HAP-1 (cell line): Measurements from ENCODE around the gene SCIN.

Experiments
- DNase-seq, 2 experiments: peaks; one replicate each; pipeline ENCODE4 v3.0.0-alpha.2; 2016 to 2020; ENCODE audit warnings: low spot score in 2 of 2
- H3K27me3 ChIP-seq: fragments of 250-450 bp; sonication (Bioruptor Pico); 2 replicates; pipeline ENCODE4 v1.5.1; 2020; ENCODE audit warnings: low read depth, mild to moderate bottlenecking, moderate library complexity
- H3K36me3 ChIP-seq: fragments of 250-450 bp; sonication (Bioruptor Pico); replicated peaks from 2 replicates; pipeline ENCODE4 v1.5.1; 2020; ENCODE audit warnings: mild to moderate bottlenecking
- H3K4me1 ChIP-seq: fragments of 250-450 bp; sonication (Bioruptor Pico); 2 replicates; pipeline ENCODE4 v1.5.1; 2020; ENCODE audit warnings: mild to moderate bottlenecking
- H3K4me3 ChIP-seq: fragments of 250-450 bp; sonication (Bioruptor Pico); 2 replicates; pipeline ENCODE4 v1.5.1; 2020; ENCODE audit warnings: mild to moderate bottlenecking, moderate library complexity
- H3K9me3 ChIP-seq: fragments of 250-450 bp; sonication (Bioruptor Pico); 2 replicates; pipeline ENCODE4 v1.5.1; 2020; ENCODE audit warnings: mild to moderate bottlenecking, moderate library complexity
- in situ Hi-C: fragments of 300-500 bp; cut with MboI; formaldehyde crosslinking; loops from 3 replicates; pipeline ENCODE4 v1.14.3; 2020; ENCODE audit warnings: low sequenced_read_pairs, inconsistent platforms, mixed read lengths

Gene SCIN

DNA sequence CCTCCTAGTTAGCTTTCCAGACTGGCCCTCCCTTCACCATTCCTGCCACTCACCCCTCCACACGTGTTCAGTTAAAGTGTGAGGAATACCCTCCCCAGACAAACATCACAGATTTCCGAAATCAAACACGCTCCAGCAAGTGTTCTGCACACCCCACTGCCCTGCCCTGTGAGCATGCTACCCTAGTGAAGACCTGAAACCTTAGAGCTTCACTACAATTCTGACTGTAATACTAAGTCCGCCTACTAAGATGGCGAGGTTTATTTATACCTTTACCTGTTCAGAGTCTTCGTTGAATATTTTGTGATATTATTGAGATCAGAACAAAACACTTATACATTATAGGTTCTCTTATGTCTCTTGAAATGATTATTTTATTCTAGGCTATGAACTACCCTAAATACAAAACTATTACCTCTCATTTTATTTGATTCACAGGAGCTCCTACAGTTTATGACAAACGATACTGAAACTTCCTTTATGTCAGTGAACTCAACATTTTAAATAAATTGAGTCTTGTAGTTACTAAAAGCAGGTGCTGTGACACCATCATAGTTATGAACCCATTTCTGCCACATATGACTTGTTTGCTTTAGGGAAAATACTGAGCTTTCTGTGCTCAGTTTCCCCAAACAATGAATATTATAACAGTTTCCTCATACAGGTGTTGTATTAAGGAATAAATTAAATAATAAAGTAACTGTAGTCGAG is 8.6 kb downstream of the SCIN start:
- Histone ChIP-seq H3K9me3 (no peaks in the 10 kb centered on the region), H3K4me1 (no peaks in the 10 kb centered on the region), H3K27me3 (no peaks in the 10 kb centered on the region), H3K4me3 (no peak overlapping the region), H3K36me3 (no peaks in the 10 kb centered on the region)
- no peak for DNase-seq
- in situ Hi-C loops, result no loop called here

DNA sequence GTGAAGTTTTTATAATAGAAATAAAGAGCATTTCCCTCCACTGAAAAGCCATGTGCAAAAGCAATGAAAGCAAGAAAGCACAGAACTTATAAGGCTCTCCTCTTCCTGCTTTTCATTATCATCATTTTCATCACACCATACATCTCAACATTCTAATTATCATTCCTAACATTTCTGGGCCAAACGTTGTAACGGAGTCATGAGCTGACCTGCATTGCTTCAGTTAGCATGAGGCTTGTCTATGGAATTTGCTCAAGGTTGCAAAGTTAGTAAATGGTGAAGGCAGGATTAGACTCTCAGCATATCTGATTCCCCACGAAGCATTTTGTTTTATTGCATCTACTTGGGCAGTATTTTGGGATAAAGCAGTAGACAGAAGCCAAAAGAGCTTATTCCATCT is 11.4 kb downstream of the SCIN start:
- no peak for DNase-seq
- Histone ChIP-seq H3K27me3 (no peaks in the 10 kb centered on the region), H3K9me3 (no peaks in the 10 kb centered on the region), H3K36me3 (no peaks in the 10 kb centered on the region), H3K4me1 (no peaks in the 10 kb centered on the region), H3K4me3 (no peak overlapping the region)
- in situ Hi-C loops, result no loop called here

DNA sequence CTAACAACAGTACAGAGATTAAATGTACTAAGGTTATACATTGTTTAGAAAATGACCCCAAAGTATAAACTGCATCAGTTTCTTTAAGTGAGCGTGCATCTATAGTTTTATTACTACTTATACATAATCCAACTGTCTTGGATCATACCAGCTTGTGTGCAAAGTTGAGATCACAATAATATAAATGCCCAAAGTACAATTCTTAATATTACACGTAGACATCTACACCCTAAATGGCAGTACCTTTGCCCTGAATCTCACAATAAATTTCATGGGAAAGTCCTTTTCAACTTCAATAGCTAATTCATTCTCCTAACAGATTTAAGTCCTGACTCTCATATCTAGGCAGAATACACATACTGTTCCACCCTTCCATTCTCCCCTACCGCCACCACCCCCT is 11.8 kb downstream of the SCIN start:
- H3K27me3 ChIP-seq, result no peaks in the 10 kb centered on the region
- no peaks in the 10 kb centered on the region for H3K4me1 ChIP-seq
- no peak overlapping the region for H3K4me3 ChIP-seq
- no peaks in the 10 kb centered on the region for H3K9me3 ChIP-seq
- H3K36me3 ChIP-seq, result no peaks in the 10 kb centered on the region
- in situ Hi-C loops, result no loop called here
- DNase-seq, result no peak

DNA sequence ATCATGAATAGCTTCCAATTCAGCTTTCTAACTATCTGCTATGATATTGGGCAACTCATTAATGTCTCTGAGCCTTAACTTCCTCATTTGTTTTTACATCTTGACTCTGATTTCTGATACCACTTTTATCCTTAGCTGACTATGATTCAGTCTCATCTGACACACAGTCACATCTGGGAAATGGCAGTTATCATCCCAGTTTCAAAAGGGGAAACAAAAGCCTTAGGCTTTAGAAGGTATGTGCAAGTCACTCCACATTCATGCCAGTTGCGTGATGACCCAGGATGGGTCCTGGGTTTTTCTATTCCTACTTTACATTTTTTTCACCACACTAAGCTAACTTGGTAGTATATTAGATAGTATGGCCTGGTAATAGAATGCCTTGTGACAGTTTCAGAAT is 12.7 kb downstream of the SCIN start:
- Histone ChIP-seq H3K27me3 (no peaks in the 10 kb centered on the region), H3K4me3 (no peak overlapping the region), H3K4me1 (no peaks in the 10 kb centered on the region), H3K9me3 (no peaks in the 10 kb centered on the region), H3K36me3 (no peaks in the 10 kb centered on the region)
- no peak for DNase-seq
- in situ Hi-C loops, result no loop called here

DNA sequence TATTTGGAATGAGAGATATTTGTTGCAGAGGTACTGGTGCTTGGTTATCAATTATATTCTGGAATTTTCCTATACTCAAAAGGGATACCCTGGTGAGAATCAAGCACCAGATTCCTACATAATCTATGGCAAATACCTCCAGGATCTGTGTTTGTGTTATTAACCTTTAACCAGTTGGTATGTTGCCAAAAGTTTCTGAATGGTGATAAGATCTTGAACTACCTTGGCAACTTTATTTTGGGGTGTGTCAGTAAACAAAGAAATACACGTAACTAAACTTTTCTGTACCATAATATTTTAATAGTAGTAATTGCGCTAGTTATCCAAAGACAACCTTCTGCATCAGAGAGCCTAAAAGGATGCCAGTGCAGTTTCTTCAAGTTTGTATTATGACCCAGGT is 13.4 kb downstream of the SCIN start:
- no peak for DNase-seq
- H3K4me1 ChIP-seq, result no peaks in the 10 kb centered on the region
- in situ Hi-C loops, result no loop called here

DNA sequence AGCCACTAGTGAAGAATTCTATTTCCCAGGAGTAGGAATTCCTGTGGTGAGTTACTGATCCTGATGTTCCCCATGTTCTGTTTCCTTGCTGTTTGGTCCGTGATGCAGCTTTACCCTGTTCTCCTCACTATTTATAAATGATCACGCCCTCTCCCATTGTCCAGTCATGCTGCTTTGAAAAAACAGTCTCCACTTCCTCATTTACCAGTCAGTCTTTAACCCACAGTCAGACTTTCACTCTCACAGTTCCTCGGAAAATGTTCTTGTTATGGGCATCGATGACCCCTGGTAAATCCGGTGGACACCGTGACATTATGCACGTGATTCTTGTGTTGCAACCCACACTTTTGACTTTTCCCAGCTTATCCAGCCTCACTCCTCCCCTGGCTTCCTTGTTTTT is 14.4 kb downstream of the SCIN start:
- H3K36me3 ChIP-seq, result no peaks in the 10 kb centered on the region
- no peak overlapping the region for H3K4me3 ChIP-seq
- no peaks in the 10 kb centered on the region for H3K9me3 ChIP-seq
- H3K27me3 ChIP-seq, result no peaks in the 10 kb centered on the region
- in situ Hi-C loops, result no loop called here
- H3K4me1 ChIP-seq, result no peaks in the 10 kb centered on the region
- no peak for DNase-seq

More for the DNA sequence above, 13.4 kb downstream of the SCIN start:
- Histone ChIP-seq H3K36me3 (no peaks in the 10 kb centered on the region), H3K4me3 (no peak overlapping the region), H3K9me3 (no peaks in the 10 kb centered on the region), H3K27me3 (no peaks in the 10 kb centered on the region)

DNA sequence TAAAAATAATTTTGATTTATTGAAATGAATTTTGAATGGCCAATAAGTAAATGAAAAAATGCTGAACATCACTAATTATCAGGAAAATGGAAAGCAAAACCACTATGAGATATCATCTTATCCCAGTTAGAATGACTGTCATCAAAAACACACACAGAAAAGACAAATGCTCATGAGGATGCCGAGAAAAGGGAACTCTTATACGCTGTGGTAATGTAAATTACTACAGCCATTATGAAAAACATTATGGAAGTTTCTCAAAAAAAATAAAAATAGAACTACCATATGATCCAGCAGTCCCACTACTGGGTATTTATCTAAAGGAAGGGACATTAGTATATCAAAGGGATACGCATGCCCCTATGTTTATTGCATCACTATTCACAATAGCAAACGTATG is 15.8 kb downstream of the SCIN start:
- no peak for DNase-seq
- no peaks in the 10 kb centered on the region for H3K9me3 ChIP-seq
- no peaks in the 10 kb centered on the region for H3K36me3 ChIP-seq
- H3K4me3 ChIP-seq, result no peak overlapping the region
- no peaks in the 10 kb centered on the region for H3K27me3 ChIP-seq
- H3K4me1 ChIP-seq, result no peaks in the 10 kb centered on the region
- in situ Hi-C loops, result no loop called here

DNA sequence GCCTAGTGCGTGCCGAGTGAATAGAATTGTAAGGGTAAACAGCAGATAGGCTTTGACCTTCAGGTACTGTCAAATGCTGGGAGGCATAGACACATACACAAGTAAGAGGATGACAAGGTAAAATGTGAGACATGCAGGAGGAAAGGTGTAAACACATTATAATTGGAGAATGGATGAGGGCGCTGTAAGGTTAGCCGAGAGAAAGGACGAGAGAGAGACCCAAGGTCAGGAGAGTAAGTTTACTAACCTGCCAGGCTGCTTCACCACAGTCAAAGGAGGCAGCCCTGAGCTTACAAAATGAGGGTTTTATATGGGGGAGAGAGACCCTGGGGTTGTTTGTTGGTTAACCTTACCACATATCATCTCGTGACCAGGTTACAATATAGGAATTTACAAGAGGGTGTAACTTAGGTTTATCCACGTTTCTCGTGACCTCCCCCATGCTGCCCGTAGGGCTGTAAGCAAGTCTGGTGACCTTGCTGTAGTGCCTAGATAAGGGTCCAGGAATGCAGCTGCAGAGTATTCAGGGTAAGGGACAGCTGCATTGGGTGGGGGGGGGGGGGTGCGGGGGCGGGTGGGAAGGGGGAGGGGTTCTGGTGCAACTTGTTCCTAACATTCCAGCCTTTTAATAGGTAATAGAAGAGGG is 17.9 kb downstream of the SCIN start:
- no peaks in the 10 kb centered on the region for H3K4me1 ChIP-seq
- H3K36me3 ChIP-seq, result no peaks in the 10 kb centered on the region
- in situ Hi-C loops, result no loop called here
- H3K4me3 ChIP-seq, result no peak overlapping the region
- no peaks in the 10 kb centered on the region for H3K9me3 ChIP-seq
- DNase-seq, result no peak
- H3K27me3 ChIP-seq, result no peaks in the 10 kb centered on the region

DNA sequence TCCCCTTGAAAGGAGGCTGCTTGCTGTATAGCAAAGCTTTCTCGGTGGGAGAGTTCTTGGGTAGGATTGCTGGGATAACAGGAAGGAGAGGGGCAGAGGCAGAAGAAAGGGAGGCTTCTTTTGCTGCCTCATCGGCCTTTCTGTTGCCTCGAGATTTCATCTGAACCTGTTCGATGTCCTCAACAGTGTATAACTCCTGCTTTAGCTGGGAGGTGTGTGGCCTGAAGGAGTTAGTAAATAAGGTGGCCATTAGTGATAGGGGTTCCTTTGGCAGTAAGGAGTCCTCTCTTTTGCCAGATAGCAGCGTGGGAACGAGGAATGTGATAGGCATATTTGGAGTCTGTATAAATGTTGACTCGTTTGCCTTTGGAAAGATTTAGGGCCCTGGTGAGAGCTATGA is 20.0 kb downstream of the SCIN start:
- Histone ChIP-seq H3K27me3 (no peaks in the 10 kb centered on the region), H3K4me3 (no peak overlapping the region), H3K9me3 (no peaks in the 10 kb centered on the region), H3K4me1 (no peaks in the 10 kb centered on the region), H3K36me3 (no peaks in the 10 kb centered on the region)
- no peak for DNase-seq
- in situ Hi-C loops, result no loop called here

DNA sequence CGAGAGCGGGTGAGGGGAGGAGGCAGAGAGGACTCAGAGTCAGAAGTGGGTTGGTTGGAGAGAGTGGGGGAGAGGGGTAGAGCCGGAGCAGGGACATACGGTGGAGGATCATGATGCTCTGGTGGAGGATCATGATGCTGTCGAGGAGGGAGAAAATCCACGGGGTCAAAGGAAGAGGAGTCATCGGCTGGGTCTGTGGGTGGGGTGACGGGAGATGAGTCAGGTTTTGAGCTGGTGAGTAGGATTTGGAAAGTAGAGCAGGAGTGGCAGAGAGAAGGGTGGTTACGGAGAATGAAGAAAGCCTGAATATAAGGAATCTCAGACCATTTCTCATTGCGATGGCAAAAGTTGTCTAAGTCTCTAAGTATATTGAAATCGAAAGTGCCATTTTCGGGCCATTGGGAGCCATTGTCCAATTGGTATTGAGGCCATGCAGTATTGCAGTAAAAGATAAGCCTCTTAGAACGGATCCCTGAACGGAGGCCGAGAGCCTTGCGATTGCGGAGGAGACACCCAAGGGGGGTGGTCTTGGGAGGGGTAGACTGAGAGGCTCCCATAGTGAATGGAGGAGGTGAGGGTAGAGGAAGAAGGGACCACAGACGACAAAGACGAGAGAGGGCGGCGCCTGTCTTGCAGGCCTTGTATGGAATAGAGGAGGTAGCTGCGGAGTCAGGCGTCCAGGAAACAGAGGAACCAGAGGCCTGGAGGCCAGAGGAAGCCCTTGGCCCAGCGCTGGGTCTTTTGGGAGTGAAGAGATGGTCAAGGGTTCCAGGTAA is 23.8 kb downstream of the SCIN start:
- no peaks in the 10 kb centered on the region for H3K9me3 ChIP-seq
- in situ Hi-C loops, result no loop called here
- H3K4me1 ChIP-seq, result no peaks in the 10 kb centered on the region
- H3K36me3 ChIP-seq, result no peaks in the 10 kb centered on the region
- H3K4me3 ChIP-seq, result no peak overlapping the region
- DNase-seq, result no peak
- H3K27me3 ChIP-seq, result no peaks in the 10 kb centered on the region

DNA sequence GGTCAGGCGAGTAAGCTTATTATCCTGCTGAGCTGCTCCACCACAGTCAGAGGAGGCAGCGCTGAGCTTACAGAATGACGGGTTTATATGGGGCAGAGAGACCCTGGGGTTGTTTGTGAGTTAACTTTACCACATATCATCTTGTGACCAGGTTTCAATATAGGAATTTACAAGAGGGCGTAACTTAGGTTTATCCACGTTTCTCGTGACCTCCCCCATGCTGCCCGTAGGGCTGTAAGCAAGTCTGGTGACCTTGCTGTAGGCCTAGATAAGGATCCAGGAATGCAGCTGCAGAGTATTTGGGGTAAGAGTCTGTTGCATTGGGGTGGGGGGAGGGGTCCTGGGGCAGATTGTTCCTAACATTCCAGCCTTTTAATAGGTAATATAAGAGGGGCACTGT is 24.6 kb downstream of the SCIN start:
- in situ Hi-C loops, result no loop called here

DNA sequence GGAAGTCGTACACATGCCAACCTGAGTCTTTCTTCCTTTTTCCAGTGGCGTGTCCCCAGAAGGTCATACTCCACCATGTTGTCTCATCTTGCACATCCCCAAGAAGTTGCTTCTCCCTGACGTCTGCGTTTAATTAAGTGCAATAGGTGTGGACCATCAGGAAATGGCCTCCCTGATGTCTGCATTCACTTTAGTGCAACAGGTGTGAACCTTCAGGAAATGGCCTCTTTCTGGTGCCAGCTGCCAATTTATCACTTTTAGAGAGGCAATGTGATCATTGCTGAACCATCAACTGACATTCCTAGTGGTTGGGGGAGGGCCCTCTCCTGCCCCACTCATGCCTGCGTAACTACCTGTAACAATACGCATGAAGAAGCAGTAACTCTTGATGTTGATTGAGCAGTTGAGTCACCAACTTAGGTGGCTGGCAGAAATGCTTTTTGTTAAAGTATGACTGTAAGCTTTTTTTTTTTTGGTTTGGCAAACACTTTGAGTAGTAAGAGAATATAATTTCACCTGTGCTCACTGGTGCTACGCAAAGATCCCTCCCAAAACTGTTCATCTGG is 25.8 kb downstream of the SCIN start:
- Histone ChIP-seq H3K4me1 (no peaks in the 10 kb centered on the region), H3K9me3 (no peaks in the 10 kb centered on the region; the same call in 1 of the 2 replicates), H3K4me3 (no peak overlapping the region), H3K27me3 (no peaks in the 10 kb centered on the region), H3K36me3 (no peaks in the 10 kb centered on the region)
- no peak for DNase-seq
- in situ Hi-C loops, result no loop called here

More for the DNA sequence above, 24.6 kb downstream of the SCIN start:
- Histone ChIP-seq H3K4me1 (no peaks in the 10 kb centered on the region), H3K4me3 (no peak overlapping the region), H3K27me3 (no peaks in the 10 kb centered on the region), H3K9me3 (no peaks in the 10 kb centered on the region), H3K36me3 (no peaks in the 10 kb centered on the region)
- no peak for DNase-seq

DNA sequence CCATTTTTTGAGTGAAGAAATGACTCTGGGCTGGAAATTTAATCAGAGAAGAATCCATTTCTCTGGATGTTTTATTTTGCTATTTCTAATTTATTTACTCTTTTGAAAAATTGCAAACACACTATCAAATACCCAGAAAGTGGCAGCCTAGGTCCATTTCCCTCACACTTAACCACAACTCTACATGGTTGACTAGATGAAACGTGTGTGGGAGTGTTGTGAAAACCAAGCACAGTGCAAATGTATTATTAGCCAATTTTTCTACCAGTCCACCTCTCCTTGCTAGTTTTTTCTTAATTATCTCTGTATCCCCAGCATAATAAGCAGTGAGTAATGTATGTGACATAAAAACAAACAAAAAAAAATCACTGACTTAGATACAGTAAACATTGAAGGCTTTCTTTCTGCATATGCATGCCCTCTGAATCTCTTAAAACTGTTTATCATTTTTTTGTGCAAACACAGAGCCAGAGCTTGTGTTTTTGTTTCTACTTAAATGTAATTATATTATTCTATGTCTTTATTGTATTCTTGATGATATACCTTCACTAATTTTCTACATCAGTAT is 30.9 kb downstream of the SCIN start:
- no peak for DNase-seq
- H3K27me3 ChIP-seq, result no peaks in the 10 kb centered on the region
- no peak overlapping the region for H3K4me3 ChIP-seq
- H3K36me3 ChIP-seq, result no peaks in the 10 kb centered on the region
- no peaks in the 10 kb centered on the region; the same call in 1 of the 2 replicates for H3K9me3 ChIP-seq
- H3K4me1 ChIP-seq, result no peaks in the 10 kb centered on the region
- in situ Hi-C loops, result no loop called here

DNA sequence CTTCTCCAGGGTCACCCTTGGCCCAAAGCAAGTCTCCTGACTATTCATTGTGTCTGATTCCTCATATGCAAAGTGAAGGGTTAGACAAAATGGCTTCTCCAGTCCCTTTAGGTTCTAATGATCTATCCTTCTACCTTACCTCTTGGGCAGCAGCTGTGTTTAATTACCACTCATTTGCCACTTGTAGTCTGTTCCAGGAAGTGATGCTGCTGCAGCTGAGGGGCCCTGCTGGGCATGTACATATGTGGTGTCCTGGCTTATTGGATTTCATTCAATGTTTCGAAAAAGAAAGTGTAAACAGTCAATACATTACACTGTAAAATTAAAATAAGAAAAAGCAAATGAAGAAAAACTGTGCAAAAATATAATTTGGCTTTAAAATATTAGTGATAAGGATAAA is 36.6 kb downstream of the SCIN start:
- Histone ChIP-seq H3K4me1 (no peaks in the 10 kb centered on the region), H3K9me3 (no peaks in the 10 kb centered on the region), H3K4me3 (no peak overlapping the region), H3K27me3 (no peaks in the 10 kb centered on the region), H3K36me3 (no peaks in the 10 kb centered on the region)
- in situ Hi-C loops, result no loop called here
- DNase-seq, result no peak
